Adrenal gland (tissue), 5 donors: Measurements from ENCODE around the gene ARHGAP44.

Experiments used
- CTCF ChIP-seq, 6 experiments: fragments of 450-650 bp in 4 of 6; fragments of 200-600 bp in 2 of 6; sonication (generic) in 1 of 6; IDR thresholded peaks; 1 replicate in 5 of 6; 2 replicates in 1 of 6; pipeline versions ENCODE4 v1.5.1 to v1.8.0; 2016 to 2021; ENCODE audit warnings: antibody characterized with exemption in 6 of 6, mild to moderate bottlenecking in 2 of 6, moderate library complexity in 1 of 6
- POLR2A ChIP-seq, 2 donors: fragments of 450-650 bp; IDR thresholded peaks; one replicate each; pipeline ENCODE4 v1.6.1; 2017; ENCODE audit warnings: antibody characterized with exemption in 2 of 2, mild to moderate bottlenecking in 2 of 2, moderate library complexity in 1 of 2
- donor health status: DM: no; HTN: no; CAD: no.

GRCh38 chr17:13005530-13005929, 216.2 kb downstream of the ARHGAP44 start:
- no peak for TF ChIP-seq CTCF (IDR thresholded peaks at IDR 0.05)
- TF ChIP-seq POLR2A (IDR thresholded peaks at IDR 0.05) = no peak
